ENCODE data around the gene OOSP4A. TPM values are rescaled to one million over a fixed set of nuclear protein-coding genes. Genes with fewer than 3 reads are reported as not detected.

The OOSP4A gene
- total RNA-seq, 1 experiment from 2014 or later = not detected

- intact Hi-C loops (cut with micrococcal nuclease) = no loop called here
Observed at GRCh38 chr11:59943997-59944714, 19.7 kb upstream of the OOSP4A start.

GRCh38 chr11:59944720-59945119 is 19.1 kb upstream of the OOSP4A start:
- no peaks in the 10 kb centered on the region for H3K27me3 ChIP-seq (ENCODE audit: low read length)
- H3K4me2 ChIP-seq (ENCODE audit: low read length) = no peak overlapping the region
- H3K9me2 ChIP-seq (replicated peaks; ENCODE audit: low read length) = no peaks in the 10 kb centered on the region
- no peak overlapping the region for H3K4me3 ChIP-seq (ENCODE audit: low read length)
- ATAC-seq (no peak), DNase-seq (no peak)
- BruUV-seq (replicated peaks) = no TSS peak
- no peaks in the 10 kb centered on the region for H4K20me1 ChIP-seq (ENCODE audit: low read length)
- H3K9me3 ChIP-seq (ENCODE audit: low read length) = no peaks in the 10 kb centered on the region
- intact Hi-C loops (cut with micrococcal nuclease) = no loop called here
- H2AFZ ChIP-seq (ENCODE audit: low read length) = no peak overlapping the region
- ChIA-PET POLR2A (ENCODE audit: unreplicated experiment) (no interaction called here), CTCF (no interaction called here)
- H3K27ac ChIP-seq (ENCODE audit: low read length) = no peak overlapping the region
- H3F3A ChIP-seq (ENCODE audit: low read length, unreplicated experiment) = no peaks in the 10 kb centered on the region
- H3K4me1 ChIP-seq (ENCODE audit: insufficient read depth, low read length) = no peaks in the 10 kb centered on the region
- no peaks in the 10 kb centered on the region for H3K36me3 ChIP-seq (ENCODE audit: low read depth, low read length)
- H3K9ac ChIP-seq (ENCODE audit: low read length) = no peak overlapping the region
- TF ChIP-seq EZH2phosphoT487 (IDR thresholded peaks at IDR 0.05; ENCODE audit: borderline replicate concordance, low read length) = no peak
- TF ChIP-seq EZH2 (IDR thresholded peaks at IDR 0.05; ENCODE audit: low read length, unreplicated experiment) = no peak
- TF ChIP-seq CTCF (conservative IDR thresholded peaks at IDR 0.05; ENCODE audit: low read depth, low read length) = no peak
- no peaks in the 10 kb centered on the region for H3K79me2 ChIP-seq (ENCODE audit: low read length)

More at GRCh38 chr11:59943997-59944714, 19.7 kb upstream of the OOSP4A start:
- Histone ChIP-seq H3K4me1 (ENCODE audit: insufficient read depth, low read length) (no peaks in the 10 kb centered on the region), H4K20me1 (ENCODE audit: low read length) (no peaks in the 10 kb centered on the region), H3K4me2 (ENCODE audit: low read length) (no peak overlapping the region), H3K79me2 (ENCODE audit: low read length) (no peaks in the 10 kb centered on the region), H3K4me3 (ENCODE audit: low read length) (no peak overlapping the region), H3K27ac (ENCODE audit: low read length) (no peak overlapping the region), H3K27me3 (ENCODE audit: low read length) (no peaks in the 10 kb centered on the region), H2AFZ (ENCODE audit: low read length) (no peak overlapping the region), H3K9me3 (ENCODE audit: low read length) (no peaks in the 10 kb centered on the region), H3K9me2 (replicated peaks; ENCODE audit: low read length) (no peaks in the 10 kb centered on the region), H3F3A (ENCODE audit: low read length, unreplicated experiment) (no peaks in the 10 kb centered on the region), H3K36me3 (ENCODE audit: low read depth, low read length) (no peaks in the 10 kb centered on the region), H3K9ac (ENCODE audit: low read length) (no peak overlapping the region)
- no TSS peak for BruUV-seq (replicated peaks)
- TF ChIP-seq EZH2phosphoT487 (IDR thresholded peaks at IDR 0.05; ENCODE audit: borderline replicate concordance, low read length) = no peak
- no peak for TF ChIP-seq CTCF (conservative IDR thresholded peaks at IDR 0.05; ENCODE audit: low read depth, low read length)
- TF ChIP-seq EZH2 (IDR thresholded peaks at IDR 0.05; ENCODE audit: low read length, unreplicated experiment) = no peak
- ATAC-seq (no peak), DNase-seq (peak; percentile 4)
- ChIA-PET CTCF (no interaction called here), POLR2A (ENCODE audit: unreplicated experiment) (no interaction called here)

DNA sequence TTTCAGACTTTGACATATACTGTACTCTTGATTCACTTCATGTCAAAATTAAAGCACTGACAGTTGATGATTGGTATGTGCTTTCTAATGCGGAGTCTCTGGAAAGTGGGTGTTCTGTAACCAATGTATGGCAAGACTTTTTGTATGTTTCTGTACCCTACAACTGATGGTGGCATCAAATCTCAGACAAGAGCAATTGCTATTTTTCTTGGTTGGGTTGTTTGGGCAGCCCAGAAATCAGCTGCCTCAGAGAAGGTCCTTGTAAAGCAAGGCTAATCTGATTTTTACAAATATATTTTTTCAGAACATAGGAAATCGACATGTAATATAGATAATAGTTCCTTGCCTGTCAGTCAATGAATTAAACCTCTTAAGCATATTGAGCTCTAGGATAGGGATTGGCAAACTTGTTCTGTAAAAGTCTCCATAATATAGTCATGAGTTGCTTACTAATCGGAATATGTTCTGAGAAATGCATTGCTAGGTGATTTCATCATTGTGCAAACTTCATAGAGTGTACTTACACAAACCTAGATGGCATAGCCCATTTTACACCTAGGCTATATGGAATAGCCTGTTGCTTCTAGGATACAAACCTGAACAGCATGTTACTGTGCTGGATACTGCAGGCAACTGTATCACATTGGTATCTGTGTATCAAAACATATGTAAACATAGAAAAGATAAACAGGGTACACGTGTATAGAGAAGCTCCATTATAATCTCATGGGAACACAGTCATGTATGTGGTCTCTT is 10.2 kb upstream of the OOSP4A start:
- Histone ChIP-seq H3K9me3 (ENCODE audit: low read length) (no peaks in the 10 kb centered on the region), H3K27me3 (ENCODE audit: low read length) (no peaks in the 10 kb centered on the region), H3K4me3 (ENCODE audit: low read length) (no peak overlapping the region), H3K4me2 (ENCODE audit: low read length) (no peak overlapping the region), H2AFZ (ENCODE audit: low read length) (no peak overlapping the region), H3K79me2 (ENCODE audit: low read length) (no peaks in the 10 kb centered on the region), H3K4me1 (ENCODE audit: insufficient read depth, low read length) (0 out of 2 replicates have a peak, but pooled peaks cover 5% of the 10 kb centered on the region), H3K9ac (ENCODE audit: low read length) (no peak overlapping the region), H3F3A (ENCODE audit: low read length, unreplicated experiment) (no peaks in the 10 kb centered on the region), H3K27ac (ENCODE audit: low read length) (no peak overlapping the region), H3K36me3 (ENCODE audit: low read depth, low read length) (no peaks in the 10 kb centered on the region), H3K9me2 (replicated peaks; ENCODE audit: low read length) (no peaks in the 10 kb centered on the region), H4K20me1 (ENCODE audit: low read length) (no peaks in the 10 kb centered on the region)
- POLR2A ChIA-PET (ENCODE audit: unreplicated experiment) = interaction anchor here (0.6 kb wide), 1 partner anchor 278 kb away, joined by 3 read pairs; no protein-coding TSS in a partner anchor
- intact Hi-C loops (cut with micrococcal nuclease) = no loop called here
- CTCF ChIA-PET = no interaction called here
- BruUV-seq (replicated peaks) = no TSS peak
- ATAC-seq (no peak), DNase-seq (peak; percentile 40)
- TF ChIP-seq EZH2phosphoT487 (IDR thresholded peaks at IDR 0.05; ENCODE audit: borderline replicate concordance, low read length) (no peak), CTCF (conservative IDR thresholded peaks at IDR 0.05; ENCODE audit: low read depth, low read length) (no peak), EZH2 (IDR thresholded peaks at IDR 0.05; ENCODE audit: low read length, unreplicated experiment) (no peak)

All from PC-3 (cell line).